Measurements from ENCODE around the gene TTC39A.

The TTC39A gene

DNA sequence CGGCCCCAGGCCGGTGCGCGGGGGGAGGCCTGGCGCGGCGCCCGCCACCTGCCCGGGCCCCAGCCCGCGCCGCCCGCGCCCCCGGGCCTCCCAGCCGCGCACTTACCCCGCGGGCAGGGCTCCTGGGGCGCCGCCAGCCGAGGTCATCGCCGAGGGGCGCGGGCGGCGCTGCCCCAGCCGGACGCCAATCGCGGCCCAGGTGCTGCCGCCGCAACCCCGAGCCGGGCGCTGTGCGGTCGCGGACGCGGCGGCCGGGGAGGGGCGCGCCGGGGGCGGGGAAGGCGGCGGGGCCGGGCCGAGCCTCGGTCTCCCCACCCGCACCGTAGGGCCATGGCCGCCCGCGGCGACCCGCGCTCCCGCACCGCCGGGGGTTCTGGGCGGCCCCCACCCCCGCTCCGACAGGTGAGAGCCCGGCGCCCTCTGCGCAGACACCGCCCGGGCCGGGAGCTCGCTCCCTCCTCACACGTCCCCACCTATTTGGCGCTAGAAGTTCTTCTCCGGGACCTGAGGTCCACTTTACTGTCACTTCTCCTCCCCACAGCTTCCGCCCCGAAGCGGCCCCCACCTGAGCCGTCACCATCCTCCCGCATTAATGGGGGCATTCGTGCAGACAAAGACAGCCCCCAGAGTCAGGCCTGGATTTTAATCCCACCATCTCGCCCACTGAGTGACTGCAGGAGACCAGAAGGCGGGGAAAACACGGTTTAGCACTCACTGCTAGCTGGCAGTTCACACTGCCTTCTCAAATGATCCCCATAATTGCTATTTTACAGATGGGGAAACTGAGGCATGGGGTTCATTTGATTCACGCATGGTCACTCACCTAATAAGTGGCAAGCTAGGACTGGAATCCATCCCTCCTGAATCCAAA is at the start of gene TTC39A:
Gene TTC39A (minus strand): TSS at position 232 of the 871 bp plus-strand sequence. CDS start 85 bp downstream, at position 147.
- DNase-seq (ENCODE audit: low spot score) = no peak

DNA sequence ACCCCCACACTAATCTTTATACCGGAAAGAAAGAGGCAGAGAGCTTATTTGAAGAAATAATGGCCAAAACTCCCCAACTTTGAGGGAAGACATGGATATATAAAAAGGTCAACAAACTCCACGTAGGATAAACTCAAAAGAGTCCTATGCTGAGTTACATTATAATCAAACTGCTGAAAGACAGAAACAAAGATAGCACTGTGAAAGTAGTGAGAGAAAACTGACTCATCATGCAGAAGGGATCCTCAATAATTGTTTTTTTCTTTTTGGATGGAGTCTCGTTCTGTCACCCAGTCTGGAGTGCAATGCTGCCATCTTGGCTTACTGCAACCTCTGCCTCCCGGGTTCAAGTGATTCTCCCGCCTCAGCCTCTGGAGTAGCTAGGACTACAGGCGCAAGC is 48.5 kb upstream of the TTC39A start:
- no peak for DNase-seq (ENCODE audit: low spot score)

DNA sequence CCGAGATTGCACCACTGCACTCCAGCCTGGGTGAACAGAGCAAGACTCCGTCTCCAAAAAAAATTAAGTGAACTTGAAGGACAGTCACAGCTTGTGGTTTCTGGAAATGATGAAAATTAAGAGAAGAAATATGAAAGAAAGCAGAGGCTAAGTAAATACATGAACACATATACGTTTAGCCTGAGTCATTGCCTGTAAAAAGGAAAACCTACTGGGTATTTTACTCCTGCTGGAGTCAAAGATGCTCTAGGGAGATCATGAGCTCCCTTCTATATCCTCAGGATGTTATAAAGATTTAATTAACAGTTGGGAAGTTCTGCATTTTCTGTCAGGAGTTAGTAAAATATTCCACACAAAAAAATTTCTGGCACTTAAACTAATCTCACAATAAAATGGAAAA is 43.5 kb upstream of the TTC39A start:
- DNase-seq (ENCODE audit: low spot score) = no peak

DNA sequence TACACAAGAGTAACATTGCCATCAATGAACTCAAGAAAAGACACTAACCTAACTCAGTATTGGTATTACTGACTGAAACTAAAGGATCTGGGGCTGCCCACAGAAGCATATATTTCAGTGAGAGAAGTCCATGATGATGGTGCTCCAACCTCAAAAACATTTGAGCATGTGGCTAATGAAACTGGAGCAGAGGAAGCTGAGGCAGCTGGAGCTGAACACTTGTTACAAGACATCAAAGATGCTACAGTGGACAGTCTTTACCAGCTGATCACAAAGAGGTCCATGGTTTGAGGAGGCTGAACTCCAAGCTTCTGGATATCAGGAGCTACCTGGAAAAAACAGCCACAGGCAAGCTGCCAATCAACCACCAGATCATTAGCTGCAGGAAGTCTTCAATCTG is 42.2 kb upstream of the TTC39A start:
- DNase-seq (ENCODE audit: low spot score) = no peak

DNA sequence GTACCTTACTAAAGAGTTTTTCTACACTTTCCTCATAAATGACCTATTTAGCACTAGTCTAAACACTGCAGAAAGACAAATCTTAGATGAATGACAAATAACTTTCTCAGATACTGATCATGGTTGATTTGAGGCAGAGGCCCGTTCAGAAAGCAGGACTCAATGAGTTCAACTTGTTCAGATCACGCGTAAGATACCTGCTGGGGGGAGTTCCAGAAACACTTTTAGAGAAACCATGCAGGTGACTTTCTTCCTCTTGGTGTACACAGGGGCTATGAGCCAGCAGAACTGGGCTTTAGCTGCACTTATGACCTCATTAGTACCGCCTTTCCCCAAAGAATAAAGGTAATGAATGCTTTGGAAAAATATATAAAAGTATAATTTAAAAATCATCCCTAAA is 38.8 kb upstream of the TTC39A start:
- no peak for DNase-seq (ENCODE audit: low spot score)

DNA sequence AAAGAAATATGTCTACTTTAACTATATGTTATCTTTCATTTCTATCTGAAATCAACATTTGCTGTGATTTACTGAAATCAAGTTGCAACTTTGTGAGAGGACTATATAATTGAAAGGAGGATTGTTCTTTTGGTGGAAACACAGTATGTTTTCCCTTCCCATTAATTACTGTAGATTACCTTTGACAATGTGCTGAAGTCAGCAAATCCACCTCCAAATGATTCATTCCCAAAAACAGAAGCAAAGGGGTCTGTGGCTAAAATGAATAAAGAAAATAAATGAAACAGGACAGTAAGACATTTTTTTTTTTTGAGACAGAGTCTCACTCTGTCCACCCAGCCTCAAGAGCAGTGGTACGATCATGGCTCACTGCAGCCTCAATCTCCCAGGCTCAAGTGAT is 35.4 kb upstream of the TTC39A start:
- no peak for DNase-seq (ENCODE audit: low spot score)

DNA sequence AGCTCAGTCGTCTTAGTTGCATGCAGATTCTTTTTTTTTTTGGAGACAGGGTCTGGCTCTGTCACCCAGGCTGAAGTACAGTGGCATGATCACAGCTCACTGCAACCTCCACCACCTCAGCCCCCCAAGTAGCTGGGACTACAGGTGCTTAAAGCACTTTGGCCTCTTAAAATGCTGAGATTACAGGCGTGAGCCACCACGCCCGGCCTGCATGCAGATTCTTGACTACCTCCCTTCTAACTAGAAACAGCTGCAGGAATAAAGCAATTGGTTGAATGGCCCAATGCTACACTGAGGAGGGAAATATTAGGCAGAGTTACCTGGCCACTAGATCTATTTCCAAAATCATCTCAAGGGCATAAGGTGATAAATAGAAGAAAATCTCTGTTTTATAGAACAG is 29.5 kb upstream of the TTC39A start:
- no peak for DNase-seq (ENCODE audit: low spot score)

DNA sequence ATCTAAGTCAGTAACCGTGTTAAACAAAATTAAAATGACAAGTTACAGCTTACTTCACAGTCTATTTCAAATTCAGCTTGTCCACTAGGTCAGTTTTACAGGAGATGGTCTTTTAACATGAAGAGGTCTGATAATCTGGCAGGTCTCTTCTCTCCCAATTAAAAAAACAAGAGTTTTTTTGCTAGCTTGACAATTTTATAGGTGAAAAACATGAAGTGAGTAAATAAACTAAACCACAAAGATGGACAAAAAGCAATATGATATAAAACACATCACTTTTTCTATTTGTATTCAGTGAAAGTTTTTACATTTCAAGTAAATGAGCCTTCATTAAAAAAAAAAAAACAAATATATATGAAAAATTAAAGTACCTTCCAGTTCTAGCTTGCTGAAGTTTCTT is 25.0 kb upstream of the TTC39A start:
- no peak for DNase-seq (ENCODE audit: low spot score)

DNA sequence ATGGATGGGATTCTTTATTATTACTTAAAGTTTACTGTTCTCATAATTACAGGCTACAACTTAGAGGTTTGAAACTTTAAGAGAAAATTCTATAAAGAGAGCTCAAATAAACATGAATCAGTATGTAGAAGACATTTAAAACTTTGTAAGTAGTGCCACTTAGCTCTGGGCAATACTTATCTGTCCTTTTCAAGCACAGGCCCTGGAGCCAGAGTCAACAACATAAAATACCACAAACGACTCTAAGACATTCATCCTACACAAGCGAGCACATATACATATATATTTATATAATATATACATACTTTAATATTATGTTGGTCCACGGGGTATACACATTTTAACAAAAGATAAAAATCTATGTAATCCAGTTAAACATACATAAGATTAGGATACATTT is 24.1 kb upstream of the TTC39A start:
- DNase-seq (ENCODE audit: low spot score) = no peak

DNA sequence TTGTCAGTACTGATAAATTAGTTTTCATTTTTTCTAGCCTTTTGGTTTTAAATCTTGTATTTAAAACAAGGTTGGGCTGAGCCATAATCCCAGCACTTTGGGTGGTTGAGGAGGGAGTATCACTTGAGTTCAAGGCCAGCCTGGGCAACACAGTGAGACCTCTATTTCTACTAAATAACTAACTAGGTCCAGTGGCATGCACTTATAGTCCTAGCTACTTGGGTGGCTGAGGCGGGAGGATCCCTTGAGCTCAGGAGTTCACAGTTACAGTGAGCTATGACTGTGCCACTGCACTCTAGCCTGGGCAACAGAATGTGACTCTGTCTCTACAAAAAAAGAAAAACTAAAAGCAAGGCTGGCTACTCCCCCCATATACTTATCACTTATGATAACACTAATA is 21.5 kb upstream of the TTC39A start:
- DNase-seq (ENCODE audit: low spot score) = no peak

DNA sequence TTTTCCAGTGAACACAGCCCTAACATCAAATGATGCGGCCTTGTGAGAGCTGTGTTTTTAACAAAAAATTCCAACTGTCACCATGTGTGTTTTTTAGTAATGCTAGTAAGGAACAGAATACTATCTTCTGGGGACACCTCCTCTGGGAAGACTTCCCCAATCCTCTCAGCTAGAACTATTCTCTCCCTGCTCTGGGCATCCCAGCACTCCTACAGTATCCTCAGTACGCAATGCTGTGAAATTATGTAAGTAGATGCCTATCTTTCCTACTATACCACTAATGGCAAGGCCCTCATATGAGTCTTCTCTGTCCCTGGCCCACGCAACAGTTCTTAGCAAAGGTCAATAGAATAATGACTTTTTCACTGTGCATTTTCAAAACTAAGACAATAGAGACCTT is 19.5 kb upstream of the TTC39A start:
- no peak for DNase-seq (ENCODE audit: low spot score)

DNA sequence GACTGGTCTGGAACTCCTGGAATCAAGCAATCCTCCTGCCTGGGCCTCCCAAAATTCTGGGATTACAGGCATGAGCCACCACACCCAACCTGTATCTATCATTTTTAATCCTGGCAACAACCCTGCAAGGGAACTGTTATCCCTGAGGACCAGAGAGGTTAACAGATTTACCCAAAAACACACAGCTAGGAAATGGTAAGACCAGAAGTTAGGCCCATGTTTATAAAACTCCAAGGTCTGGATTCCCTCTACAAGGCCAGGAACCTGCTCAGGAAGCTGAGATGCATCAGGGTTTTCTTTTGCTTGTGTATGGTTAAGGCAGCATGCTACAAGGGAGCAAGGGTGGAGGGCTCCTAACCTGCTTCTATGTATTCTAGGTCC is 17.8 kb upstream of the TTC39A start:
- DNase-seq (ENCODE audit: low spot score) = no peak

DNA sequence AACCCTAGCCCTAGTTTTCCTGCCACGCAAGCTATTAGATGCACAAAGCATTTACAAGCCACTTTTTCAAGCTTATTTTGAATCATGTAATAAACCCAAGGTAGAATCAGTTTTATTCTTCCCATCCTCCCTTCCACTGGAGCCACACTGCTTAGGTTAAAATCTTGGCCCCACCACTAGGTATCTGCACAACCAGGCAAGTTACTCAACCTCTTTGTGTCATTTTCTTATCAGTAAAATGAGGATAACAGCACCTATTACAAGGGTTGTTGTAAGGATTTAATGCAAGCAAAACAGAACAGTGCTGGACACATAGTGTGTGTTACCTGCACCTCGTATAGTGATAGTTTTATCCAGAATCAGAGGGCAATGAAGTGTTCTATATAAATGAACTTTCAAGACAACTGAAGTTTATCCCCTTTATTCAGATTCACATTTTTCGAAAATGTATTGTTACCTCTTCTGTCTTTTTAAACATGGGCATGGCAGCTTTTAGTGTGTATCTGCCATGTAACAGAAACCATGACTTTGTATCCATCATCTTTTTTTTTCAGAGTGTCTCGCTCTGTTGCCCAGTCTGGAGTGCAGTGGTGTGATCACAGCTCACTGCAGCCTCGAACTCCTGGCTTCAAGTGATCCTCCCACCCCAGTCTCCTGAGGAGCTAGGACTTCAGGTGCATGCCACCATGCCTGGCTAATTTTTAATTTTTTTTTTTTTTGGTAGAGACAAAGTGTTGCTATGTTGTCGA is 17.2 kb upstream of the TTC39A start:
- DNase-seq (ENCODE audit: low spot score) = no peak

DNA sequence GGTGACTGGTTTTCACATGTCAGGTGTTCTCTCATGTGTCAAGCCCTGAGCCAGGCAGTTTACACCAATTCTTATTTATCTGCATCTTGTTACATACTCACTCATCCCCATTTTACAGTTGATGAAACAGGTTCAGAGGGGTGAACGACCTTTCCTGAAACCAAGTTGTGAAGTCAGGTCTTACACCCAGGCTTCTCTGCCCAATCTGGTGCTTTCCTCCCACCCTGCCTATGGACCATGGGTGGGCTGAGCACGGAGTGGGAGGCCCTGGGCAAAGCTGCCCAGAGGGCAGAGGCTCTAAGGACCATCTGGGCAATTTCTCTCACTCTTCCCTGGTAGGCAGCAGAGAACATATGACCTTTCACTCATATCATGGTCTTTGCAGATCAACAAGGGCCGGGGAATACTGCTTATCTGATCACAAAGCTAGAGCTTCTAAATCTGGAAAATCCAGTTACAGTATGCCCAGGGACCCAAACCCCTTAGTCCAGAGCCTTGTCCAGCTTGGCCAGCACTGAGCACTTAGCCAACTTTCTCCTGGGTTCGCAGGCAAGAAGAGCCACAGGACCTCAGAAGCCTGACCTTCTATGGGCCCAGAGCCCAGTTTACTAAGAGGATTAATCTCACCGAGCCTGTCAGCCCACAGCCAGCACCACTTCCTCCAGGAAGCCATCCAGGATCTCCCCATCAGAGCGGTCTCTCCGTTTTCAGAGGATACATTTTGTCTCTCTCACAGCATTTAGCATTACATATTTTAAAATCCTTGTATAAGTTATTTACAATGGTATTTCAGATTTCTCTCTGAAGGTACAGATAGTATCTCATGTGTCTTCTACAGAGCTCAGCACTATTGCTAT is 16.0 kb upstream of the TTC39A start:
- DNase-seq (ENCODE audit: low spot score) = no peak

DNA sequence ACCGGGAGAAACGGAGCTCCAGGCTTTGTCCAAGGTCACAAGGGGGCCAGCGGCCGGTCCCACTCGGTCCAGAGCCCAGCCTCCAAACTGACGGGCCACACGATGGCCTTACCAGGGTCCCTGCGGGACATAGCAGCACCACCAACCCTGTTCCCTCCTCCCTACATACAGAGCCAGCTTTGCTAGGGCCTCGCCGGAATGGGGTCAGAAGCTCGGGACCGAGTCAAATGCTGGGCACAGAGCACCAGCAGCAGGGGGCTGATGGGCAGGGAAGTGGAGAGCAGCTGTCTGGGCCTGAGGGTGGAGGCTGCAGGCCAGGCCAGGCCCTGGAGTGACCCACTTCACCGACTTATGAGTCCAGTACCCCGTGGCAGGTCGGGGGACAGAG is 14.9 kb upstream of the TTC39A start:
- DNase-seq (ENCODE audit: low spot score) = no peak

DNA sequence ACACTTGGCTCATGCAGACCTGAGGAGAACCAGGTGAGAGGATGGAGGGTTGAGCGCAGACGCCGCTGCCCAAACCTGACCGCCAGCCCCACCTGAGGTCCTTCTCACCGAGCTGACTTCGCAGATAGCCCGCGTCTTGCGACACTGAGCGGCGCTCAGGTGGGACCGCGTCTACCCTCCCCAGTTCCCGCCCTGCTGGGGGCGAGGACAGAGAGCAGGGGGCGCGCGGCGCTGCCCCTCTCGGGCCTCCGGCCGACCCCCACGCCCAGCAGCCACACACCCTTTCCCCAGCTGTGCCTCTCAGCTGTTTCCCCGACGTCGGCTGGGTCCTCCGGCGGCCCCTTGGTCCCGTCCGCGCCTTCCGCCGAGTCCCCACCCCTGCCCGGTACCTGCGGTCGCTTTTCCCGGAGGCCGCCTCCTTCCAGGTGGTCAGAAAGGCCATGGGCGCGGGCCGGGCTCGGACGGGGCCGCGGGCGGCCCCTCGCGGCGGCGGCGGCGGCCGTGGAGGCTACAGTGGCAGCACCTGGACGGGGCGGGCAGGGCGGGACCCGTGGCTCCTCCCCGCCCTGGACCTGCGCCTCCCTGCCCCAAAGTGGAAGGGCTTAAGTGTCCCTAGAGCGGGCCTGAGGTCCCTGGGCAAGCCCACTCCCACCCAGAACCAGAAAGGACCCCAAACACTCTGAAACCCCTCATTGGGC is 14.4 kb upstream of the TTC39A start:
- no peak for DNase-seq (ENCODE audit: low spot score)

DNA sequence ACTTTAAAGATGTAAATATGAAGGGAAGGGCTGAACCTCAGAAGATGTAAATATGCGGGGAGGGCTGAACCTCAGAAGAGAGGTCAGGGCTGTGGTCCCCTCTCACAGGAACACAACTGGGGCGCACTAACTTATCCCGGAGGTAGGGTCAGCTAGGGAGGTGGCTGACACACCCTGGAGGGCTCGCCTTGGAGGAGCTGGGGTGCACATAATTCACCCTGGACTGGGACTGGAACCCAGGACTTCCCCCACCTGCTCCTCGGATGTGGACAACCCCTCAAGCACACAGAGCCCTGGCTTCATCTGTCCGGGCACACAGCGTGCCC is 13.9 kb upstream of the TTC39A start:
- DNase-seq (ENCODE audit: low spot score) = no peak

DNA sequence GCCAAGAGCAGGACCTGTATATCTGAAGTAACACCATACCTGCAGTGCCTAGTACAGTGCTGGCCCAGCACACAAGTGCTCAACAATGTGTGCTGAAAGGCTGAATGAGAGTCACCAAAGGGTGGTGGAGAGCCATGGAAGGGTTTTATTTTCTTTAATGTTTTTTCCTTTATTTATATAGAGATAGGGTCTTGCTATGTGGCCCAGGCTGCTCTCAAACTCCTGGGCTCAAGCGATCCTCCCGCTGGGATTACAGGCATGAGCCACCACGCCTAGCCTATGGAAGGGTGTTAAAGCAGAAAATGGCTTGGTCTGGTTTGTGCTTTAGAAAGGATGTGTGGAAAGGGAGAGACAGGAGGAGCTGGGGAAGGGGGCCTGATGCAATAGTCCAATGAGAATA is 13.3 kb upstream of the TTC39A start:
- no peak for DNase-seq (ENCODE audit: low spot score)

DNA sequence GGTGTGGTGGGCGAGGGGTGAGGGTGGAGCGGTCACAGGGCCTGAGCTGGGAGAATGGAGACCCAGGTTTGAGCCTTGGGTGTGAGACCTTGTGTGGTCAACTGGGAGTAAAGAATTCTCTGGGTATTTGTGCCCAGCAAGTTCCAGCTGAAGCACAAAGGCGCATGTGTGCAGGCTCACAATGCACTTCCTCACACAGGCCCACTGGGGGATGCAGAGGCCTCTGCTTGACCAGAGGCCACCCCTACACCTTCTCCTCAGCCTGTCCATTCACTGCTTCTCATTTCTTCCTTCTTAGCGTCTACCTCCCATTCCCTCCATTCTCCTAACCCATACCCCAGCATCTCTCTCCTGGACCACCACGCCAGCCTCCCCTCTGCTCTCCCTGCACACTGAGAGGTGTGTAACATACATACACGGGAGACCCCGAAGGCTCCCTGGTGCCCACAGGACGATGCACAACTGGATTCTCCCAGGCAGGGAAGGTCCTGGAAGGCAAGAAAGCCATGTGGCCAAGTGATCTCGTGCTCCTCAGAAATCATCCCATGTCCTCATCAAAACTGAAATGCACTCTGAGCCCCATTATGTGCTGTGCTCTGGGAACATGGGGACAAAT is 12.3 kb upstream of the TTC39A start:
- DNase-seq (ENCODE audit: low spot score) = no peak

DNA sequence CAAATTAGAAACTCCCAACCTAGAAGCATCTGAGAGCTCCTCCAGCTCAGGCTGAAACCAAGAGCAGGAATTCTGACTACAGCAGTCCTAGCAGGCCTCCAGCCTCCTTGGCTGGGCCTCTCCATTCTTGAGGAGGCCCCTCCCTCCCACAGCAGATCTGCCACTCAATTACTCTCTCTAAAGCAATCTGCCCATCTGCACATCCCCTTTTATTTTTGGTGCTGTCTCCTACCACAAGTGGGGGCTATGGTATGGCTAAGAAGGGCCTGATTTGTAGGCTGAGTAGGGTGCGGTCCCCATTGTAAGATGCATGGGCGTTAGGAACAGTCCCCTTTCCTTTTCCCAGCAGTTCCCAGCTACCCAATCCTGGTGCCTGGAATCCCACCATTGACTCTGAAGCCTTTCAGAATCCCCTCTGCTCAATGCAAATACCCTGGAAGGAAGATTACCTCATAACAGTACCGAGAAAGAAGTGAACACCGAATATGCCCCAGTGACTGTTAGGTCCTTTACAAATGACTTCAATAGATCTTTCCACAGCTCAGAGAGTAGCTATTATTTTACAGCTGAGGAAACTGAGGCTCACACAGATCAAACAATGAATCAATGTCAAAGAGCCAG is 11.6 kb upstream of the TTC39A start:
- no peak for DNase-seq (ENCODE audit: low spot score)

DNA sequence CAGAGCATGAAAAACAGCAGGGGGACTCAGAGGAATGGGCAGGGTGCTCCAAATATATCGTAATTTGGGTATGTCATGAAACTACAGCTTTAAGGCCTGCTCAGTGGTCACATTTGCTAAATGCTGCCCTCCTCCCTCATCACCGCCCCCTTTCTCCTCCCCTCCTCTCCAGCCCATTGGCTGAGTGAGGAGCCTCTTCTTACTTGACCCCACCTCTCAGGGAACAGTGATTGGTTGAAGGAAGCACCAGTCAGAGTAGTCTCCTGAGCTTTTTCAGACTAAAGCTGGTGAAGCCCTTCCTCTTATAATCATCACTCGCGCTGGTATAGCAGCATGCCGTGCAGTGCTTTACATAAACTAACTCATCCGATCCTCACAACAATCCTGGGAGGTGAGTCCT is 10.0 kb upstream of the TTC39A start:
- no peak for DNase-seq (ENCODE audit: low spot score)

Data from hematopoietic multipotent progenitor cell treated with erythropoietin and hydrocortisone succinate and interleukin-3 and kit ligand, for 17 days (in vitro differentiated cells).